ENCODE measurements around the gene SAFB.
"Not testable (repeated sequence)": the region's sequence is repeated elsewhere in the genome, so short reads cannot be mapped to it uniquely, and the experiment has no call there.

Gene SAFB

GRCh38 chr19:5684694-5685430 lies 62.0 kb downstream of the SAFB start:
- DNase-seq (ENCODE audit: low read depth): no peak

GRCh38 chr19:5686326-5686646 lies 63.4 kb downstream of the SAFB start:
- DNase-seq (ENCODE audit: low read depth): no peak

GRCh38 chr19:5686647-5687359 lies 63.9 kb downstream of the SAFB start:
- peak; percentile 81 for DNase-seq (ENCODE audit: low read depth)

- DNase-seq (ENCODE audit: low read depth): no peak
These were observed 64.7 kb downstream of the SAFB start for GRCh38 chr19:5687360-5688198.

- not testable (repeated sequence) for DNase-seq (ENCODE audit: low read depth)
These were observed 65.5 kb downstream of the SAFB start for GRCh38 chr19:5688262-5688881.

- DNase-seq (ENCODE audit: low read depth): peak; percentile 92
These were observed 67.5 kb downstream of the SAFB start, which contains the start of gene RPL36 for GRCh38 chr19:5690125-5690954. Gene RPL36, plus strand, starts transcription at chr19:5690295. Its CDS starts 213 bp downstream, at chr19:5690508.

GRCh38 chr19:5690955-5691821 lies 68.3 kb downstream of the SAFB start:
- no peak for DNase-seq (ENCODE audit: low read depth)

GRCh38 chr19:5691822-5692722 lies 69.2 kb downstream of the SAFB start:
- DNase-seq (ENCODE audit: low read depth): no peak

- DNase-seq (ENCODE audit: low read depth): no peak
These were observed 69.9 kb downstream of the SAFB start for GRCh38 chr19:5692723-5693194.

- DNase-seq (ENCODE audit: low read depth): no peak
These were observed 70.6 kb downstream of the SAFB start for GRCh38 chr19:5693195-5694166.

- no peak for DNase-seq (ENCODE audit: low read depth)
These were observed 71.5 kb downstream of the SAFB start for GRCh38 chr19:5694167-5694955.

GRCh38 chr19:5694956-5695648 lies 72.2 kb downstream of the SAFB start:
- DNase-seq (ENCODE audit: low read depth): no peak

GRCh38 chr19:5695649-5696195 lies 72.8 kb downstream of the SAFB start:
- DNase-seq (ENCODE audit: low read depth): no peak

GRCh38 chr19:5696196-5697021 lies 73.5 kb downstream of the SAFB start:
- no peak for DNase-seq (ENCODE audit: low read depth)

Measured in T-helper 22 cell (primary cell).